Vagina (tissue), 2 donors: ENCODE results near the gene CACNA1C.

Source experiments
- POLR2A ChIP-seq, 2 donors: fragments of 450-650 bp; IDR thresholded peaks; one replicate each; pipeline ENCODE4 v1.6.1; 2017; ENCODE audit warnings: antibody characterized with exemption in 2 of 2, mild to moderate bottlenecking in 2 of 2, moderate library complexity in 2 of 2
- POLR2AphosphoS5 ChIP-seq, 2 donors: sonication (generic); formaldehyde crosslinking; IDR thresholded peaks; one replicate each; pipeline ENCODE4 v1.9.0; 2017; ENCODE audit warnings: antibody characterized with exemption in 2 of 2, mild to moderate bottlenecking in 2 of 2, low read depth in 1 of 2; ENCODE audit not compliant: insufficient read depth in 1 of 2
- TF ChIP-seq, protein P1 (sequence below), 3 experiments: fragments of 450-650 bp in 2 of 3; fragments of 200-600 bp in 1 of 3; sonication (generic) in 1 of 3; IDR thresholded peaks; one replicate each; pipeline ENCODE4 v1.5.1; 2017 to 2019; ENCODE audit warnings: antibody characterized with exemption in 3 of 3, mild to moderate bottlenecking in 2 of 3, moderate library complexity in 2 of 3

DNA sequence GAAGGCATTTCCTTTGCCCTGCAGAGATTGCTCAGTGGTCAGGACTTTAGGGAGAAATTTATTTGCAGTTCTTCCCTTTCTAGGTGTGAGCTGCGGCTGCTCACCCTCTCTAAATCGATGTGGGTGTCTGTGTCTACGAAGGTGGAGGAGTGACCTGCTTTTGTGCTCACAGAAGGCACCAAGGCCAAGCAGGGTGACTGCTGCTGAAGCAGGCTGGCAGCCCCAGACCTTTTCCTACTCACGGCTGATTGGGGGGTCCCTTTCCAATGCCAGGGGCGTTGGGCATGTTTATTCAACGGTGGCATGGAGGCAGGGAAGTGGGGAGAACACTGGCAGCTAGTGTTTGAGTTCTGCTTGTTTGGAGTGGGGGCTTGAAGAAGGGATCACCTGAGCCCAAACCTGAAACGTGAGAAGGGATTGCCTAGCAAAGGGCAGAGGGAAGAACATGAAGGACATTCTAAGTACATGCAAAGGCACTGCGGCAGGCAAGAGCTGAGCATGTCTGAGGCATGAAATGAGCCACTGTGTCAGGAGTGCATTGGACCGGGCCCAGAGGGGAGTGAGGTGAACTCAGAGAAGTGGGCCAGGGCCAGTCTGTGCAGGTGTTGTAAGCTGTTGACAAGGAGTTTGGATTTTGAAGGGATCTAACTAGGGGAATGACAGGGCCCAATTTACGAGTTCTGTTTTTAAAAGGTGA is 56.3 kb downstream of the CACNA1C start:
- TF ChIP-seq, protein P1, sequence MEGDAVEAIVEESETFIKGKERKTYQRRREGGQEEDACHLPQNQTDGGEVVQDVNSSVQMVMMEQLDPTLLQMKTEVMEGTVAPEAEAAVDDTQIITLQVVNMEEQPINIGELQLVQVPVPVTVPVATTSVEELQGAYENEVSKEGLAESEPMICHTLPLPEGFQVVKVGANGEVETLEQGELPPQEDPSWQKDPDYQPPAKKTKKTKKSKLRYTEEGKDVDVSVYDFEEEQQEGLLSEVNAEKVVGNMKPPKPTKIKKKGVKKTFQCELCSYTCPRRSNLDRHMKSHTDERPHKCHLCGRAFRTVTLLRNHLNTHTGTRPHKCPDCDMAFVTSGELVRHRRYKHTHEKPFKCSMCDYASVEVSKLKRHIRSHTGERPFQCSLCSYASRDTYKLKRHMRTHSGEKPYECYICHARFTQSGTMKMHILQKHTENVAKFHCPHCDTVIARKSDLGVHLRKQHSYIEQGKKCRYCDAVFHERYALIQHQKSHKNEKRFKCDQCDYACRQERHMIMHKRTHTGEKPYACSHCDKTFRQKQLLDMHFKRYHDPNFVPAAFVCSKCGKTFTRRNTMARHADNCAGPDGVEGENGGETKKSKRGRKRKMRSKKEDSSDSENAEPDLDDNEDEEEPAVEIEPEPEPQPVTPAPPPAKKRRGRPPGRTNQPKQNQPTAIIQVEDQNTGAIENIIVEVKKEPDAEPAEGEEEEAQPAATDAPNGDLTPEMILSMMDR (IDR thresholded peaks at IDR 0.05), result no peak
- TF ChIP-seq POLR2AphosphoS5 (IDR thresholded peaks at IDR 0.05; ENCODE audit: insufficient read depth in 1 of 2, low read depth in 1 of 2) (no peak), POLR2A (IDR thresholded peaks at IDR 0.05) (no peak)
